H1 (cell line): ENCODE data around the gene RNASE3.
"Not testable (repeated sequence)": the region's sequence is repeated elsewhere in the genome, so short reads cannot be mapped to it uniquely, and the experiment has no call there.

ENCODE experiments used
- EGR1 ChIP-seq: IDR thresholded peaks from 2 replicates; pipeline ENCODE4 v1.6.1; 2011; ENCODE audit warnings: low read depth, low read length, borderline replicate concordance
- EP300 ChIP-seq, 2 experiments: IDR thresholded peaks; 1 replicate in 1 of 2; 2 replicates in 1 of 2; pipeline ENCODE4 v1.6.1; 2011 to 2012; ENCODE audit warnings: low read depth in 2 of 2, low read length in 2 of 2, mild to moderate bottlenecking in 2 of 2, borderline replicate concordance in 1 of 2, inconsistent platforms in 1 of 2, moderate library complexity in 1 of 2
- NRF1 ChIP-seq: IDR thresholded peaks from 2 replicates; pipeline ENCODE4 v1.6.1; 2011; ENCODE audit warnings: mild to moderate bottlenecking, low read depth, low read length, improper control_type of control experiment
- SP2 ChIP-seq: IDR thresholded peaks from 2 replicates; pipeline ENCODE4 v1.6.1; 2012; ENCODE audit warnings: mild to moderate bottlenecking, low read length, inconsistent platforms
- TAF1 ChIP-seq: IDR thresholded peaks from 2 replicates; pipeline ENCODE4 v1.6.1; 2011; ENCODE audit warnings: mild to moderate bottlenecking, low read depth, low read length
- TF ChIP-seq, protein P1 (sequence below), 3 experiments: IDR thresholded peaks; 1 replicate in 2 of 3; 2 replicates in 1 of 3; pipeline versions ENCODE4 v1.5.1 to v1.6.1; 2011; ENCODE audit warnings: low read length in 3 of 3, mild to moderate bottlenecking in 3 of 3, inconsistent platforms in 2 of 3, low read depth in 1 of 3, moderate library complexity in 1 of 3; ENCODE audit not compliant: insufficient read depth in 1 of 3; ENCODE audit errors: control extremely low read depth in 1 of 3

DNA sequence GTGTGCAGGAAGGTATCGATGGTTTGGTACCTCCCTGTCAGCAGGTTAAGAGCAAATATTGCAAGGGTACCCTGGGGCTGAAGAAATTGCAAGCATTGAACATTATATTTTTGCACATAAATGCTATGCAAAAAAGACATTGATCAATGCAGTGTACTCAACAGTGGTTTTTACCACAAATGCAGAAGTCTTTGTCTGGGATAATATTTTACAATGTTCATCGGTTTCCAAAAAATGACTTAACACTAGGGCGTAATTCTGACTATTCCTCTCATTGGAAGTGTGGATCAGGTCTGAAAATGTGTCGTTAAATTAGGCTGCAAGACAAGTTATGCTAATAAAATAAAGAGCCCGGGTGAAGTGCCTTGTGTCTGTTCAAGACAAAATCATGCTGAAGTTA is 2.8 kb upstream of the RNASE3 start:
- TF ChIP-seq, protein P1, sequence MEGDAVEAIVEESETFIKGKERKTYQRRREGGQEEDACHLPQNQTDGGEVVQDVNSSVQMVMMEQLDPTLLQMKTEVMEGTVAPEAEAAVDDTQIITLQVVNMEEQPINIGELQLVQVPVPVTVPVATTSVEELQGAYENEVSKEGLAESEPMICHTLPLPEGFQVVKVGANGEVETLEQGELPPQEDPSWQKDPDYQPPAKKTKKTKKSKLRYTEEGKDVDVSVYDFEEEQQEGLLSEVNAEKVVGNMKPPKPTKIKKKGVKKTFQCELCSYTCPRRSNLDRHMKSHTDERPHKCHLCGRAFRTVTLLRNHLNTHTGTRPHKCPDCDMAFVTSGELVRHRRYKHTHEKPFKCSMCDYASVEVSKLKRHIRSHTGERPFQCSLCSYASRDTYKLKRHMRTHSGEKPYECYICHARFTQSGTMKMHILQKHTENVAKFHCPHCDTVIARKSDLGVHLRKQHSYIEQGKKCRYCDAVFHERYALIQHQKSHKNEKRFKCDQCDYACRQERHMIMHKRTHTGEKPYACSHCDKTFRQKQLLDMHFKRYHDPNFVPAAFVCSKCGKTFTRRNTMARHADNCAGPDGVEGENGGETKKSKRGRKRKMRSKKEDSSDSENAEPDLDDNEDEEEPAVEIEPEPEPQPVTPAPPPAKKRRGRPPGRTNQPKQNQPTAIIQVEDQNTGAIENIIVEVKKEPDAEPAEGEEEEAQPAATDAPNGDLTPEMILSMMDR (IDR thresholded peaks at IDR 0.05; ENCODE audit: control extremely low read depth in 1 of 3, insufficient read depth in 1 of 3, low read depth in 1 of 3, low read length in 3 of 3): not testable (repeated sequence)
- not testable (repeated sequence) for TF ChIP-seq SP2; EP300 (IDR thresholded peaks at IDR 0.05; ENCODE audit: borderline replicate concordance in 1 of 2, low read depth in 2 of 2, low read length in 2 of 2); EGR1; NRF1; TAF1
